NCI-H748 treated with DMSO at 0.1 percent for 48 hours (cell line): Measurements from ENCODE around the gene SMC4.

ENCODE experiments used
- DNase-seq: peaks from one replicate; lab custom pipeline; 2025; lab: John Stamatoyannopoulos, UW

Gene SMC4

GRCh38 chr3:160478338-160478737 lies 78.9 kb downstream of the SMC4 start:
- no peak for DNase-seq

GRCh38 chr3:160479376-160479775 lies 79.9 kb downstream of the SMC4 start:
- no peak for DNase-seq

GRCh38 chr3:160480931-160481330 lies 81.5 kb downstream of the SMC4 start:
- DNase-seq = no peak

GRCh38 chr3:160481856-160482255 lies 82.4 kb downstream of the SMC4 start:
- DNase-seq = no peak

GRCh38 chr3:160482796-160483195 lies 83.3 kb downstream of the SMC4 start:
- DNase-seq = no peak
